K562 (cell line): ENCODE measurements around the gene TIGD7. TPM values are rescaled to one million over a fixed set of nuclear protein-coding genes. Genes with fewer than 3 reads are reported as not detected.

Experiments used
- BRF1 ChIP-seq: IDR thresholded peaks from 3 replicates; pipeline ENCODE4 v1.6.1; 2011; ENCODE audit warnings: borderline replicate concordance, mild to moderate bottlenecking; ENCODE audit not compliant: insufficient read length; ENCODE audit errors: extremely low read depth
- CBFB ChIP-seq: sonication (generic); formaldehyde crosslinking; IDR thresholded peaks from 2 replicates; pipeline ENCODE4 v1.4.0; 2020; ENCODE audit warnings: mild to moderate bottlenecking, missing genetic modification reagents
- CBX1 ChIP-seq: sonication (generic); IDR thresholded peaks from 2 replicates; pipeline ENCODE4 v1.6.1; 2016; ENCODE audit warnings: antibody characterized with exemption, low read depth, mild to moderate bottlenecking
- E2F3 ChIP-seq: fragments of 250-450 bp; sonication (Bioruptor Pico); IDR thresholded peaks from 2 replicates; pipeline ENCODE4 v1.4.0; 2020; ENCODE audit warnings: mild to moderate bottlenecking
- ELK1 ChIP-seq: sonication (generic); formaldehyde crosslinking; IDR thresholded peaks from 2 replicates; pipeline ENCODE4 v1.8.1; 2022; ENCODE audit warnings: missing genetic modification reagents
- FOXM1 ChIP-seq, 2 experiments: fragments of 450-650 bp in 1 of 2; sonication (generic) in 1 of 2; formaldehyde crosslinking in 1 of 2; IDR thresholded peaks; 2 replicates each; pipeline versions ENCODE4 v1.6.1 to v1.9.0; 2017 to 2022; ENCODE audit warnings: low read depth in 2 of 2, mild to moderate bottlenecking in 2 of 2, missing genetic modification reagents in 1 of 2, moderate library complexity in 1 of 2
- GABPA ChIP-seq: fragments of 200-800 bp; sonication (Bioruptor generic); conservative IDR thresholded peaks from 2 replicates; pipeline ENCODE4 v1.6.1; 2016; ENCODE audit warnings: low read depth, missing genetic modification characterization, missing compliant biosample characterization
- GATAD2B ChIP-seq: fragments of 450-650 bp; IDR thresholded peaks from 2 replicates; pipeline ENCODE4 v1.6.1; 2017; ENCODE audit warnings: mild to moderate bottlenecking, borderline replicate concordance
- JUND ChIP-seq, 2 experiments: IDR thresholded peaks; 2 replicates in 1 of 2; 3 replicates in 1 of 2; pipeline ENCODE4 v1.6.1; 2011; ENCODE audit warnings: borderline replicate concordance in 2 of 2, low read depth in 2 of 2, low read length in 2 of 2, improper control_type of control experiment in 1 of 2, missing biosample characterization in 1 of 2, missing genetic modification characterization in 1 of 2, missing genetic modification reagents in 1 of 2
- LARP7 ChIP-seq: fragments of 450-650 bp; IDR thresholded peaks from 2 replicates; pipeline ENCODE4 v1.6.1; 2016
- MYNN ChIP-seq, 2 experiments: sonication (generic); formaldehyde crosslinking in 1 of 2; IDR thresholded peaks; 2 replicates each; pipeline versions ENCODE4 v1.5.0 to v1.6.1; 2016 to 2020; ENCODE audit warnings: antibody characterized with exemption in 1 of 2, missing genetic modification reagents in 1 of 2
- RNF219 ChIP-seq: fragments of 250-450 bp; sonication (Bioruptor Pico); IDR thresholded peaks from 2 replicates; pipeline ENCODE4 v1.5.0; 2022; ENCODE audit warnings: mild to moderate bottlenecking
- SRSF1 ChIP-seq: fragments of 200-400 bp; formaldehyde crosslinking; IDR thresholded peaks from 2 replicates; pipeline ENCODE4 v1.6.1; 2017; ENCODE audit warnings: mild to moderate bottlenecking, low read depth, low read length, moderate library complexity
- YY1 ChIP-seq, 3 experiments: IDR thresholded peaks; 2 replicates each; pipeline ENCODE4 v1.6.1; 2011; ENCODE audit warnings: low read length in 2 of 3, mild to moderate bottlenecking in 2 of 3, moderate library complexity in 2 of 3, borderline replicate concordance in 1 of 3, control low read depth in 1 of 3, low read depth in 1 of 3; ENCODE audit not compliant: insufficient read depth in 3 of 3, insufficient replicate concordance in 2 of 3, control insufficient read depth in 1 of 3, insufficient read length in 1 of 3; ENCODE audit errors: extremely low read depth in 1 of 3
- ZBTB7A ChIP-seq: IDR thresholded peaks from 2 replicates; pipeline ENCODE4 v1.6.1; 2011; ENCODE audit warnings: low read depth, mild to moderate bottlenecking, low read length, moderate library complexity, borderline replicate concordance; ENCODE audit not compliant: control insufficient read depth
- ZFX ChIP-seq: sonication (generic); formaldehyde crosslinking; IDR thresholded peaks from 2 replicates; pipeline ENCODE4 v1.8.0; 2022; ENCODE audit warnings: mild to moderate bottlenecking, missing genetic modification reagents, moderate library complexity
- polyA plus RNA-seq, 8 experiments: library from polyadenylated mRNA; depleted of rRNA in 4 of 8; stranded (reverse) in 5 of 8; unstranded in 3 of 8; fragments of >200 nt; fragmentation: Nextera tagmentation in 2 of 8; fragmentation: Illumina TruSeq in 1 of 8; extraction: Ambion mirVana in 2 of 8; extraction: Trizol in 1 of 8; gene quantifications; 2 replicates each; pipeline versions ENCODE4 v1.2.1 to v1.2.3, GENCODE V29; 2011 to 2014; ENCODE audit warnings: inconsistent platforms in 1 of 8, missing spikeins in 1 of 8
- total RNA-seq, 7 experiments: library from RNA; depleted of rRNA in 6 of 7; stranded (reverse); fragments of >200 nt in 6 of 7; fragmentation: Illumina TruSeq in 2 of 7; extraction: Trizol in 2 of 7; gene quantifications; 2 replicates each; pipeline versions ENCODE4 v1.2.1 to v1.2.3, GENCODE V29; 2011 to 2021; ENCODE audit warnings: low replicate concordance in 1 of 7
- TF ChIP-seq, protein P1 (sequence below): sonication (generic); formaldehyde crosslinking; IDR thresholded peaks from 2 replicates; pipeline ENCODE4 v1.4.0; 2020; ENCODE audit warnings: mild to moderate bottlenecking, missing genetic modification reagents
- TF ChIP-seq, protein P2 (sequence below): fragments of 250-450 bp; sonication (Bioruptor Pico); IDR thresholded peaks from 2 replicates; pipeline ENCODE4 v1.8.0; 2021; ENCODE audit warnings: borderline replicate concordance, mild to moderate bottlenecking, moderate library complexity; ENCODE audit not compliant: poor library complexity, severe bottlenecking

TIGD7 gene
- total and polyA plus RNA-seq, 9 of the 15 experiments (the other 6 are each of a cell fraction or from before 2014, with no cell fraction given) = 0.84 to 10.7 (median 6.7) TPM

GRCh38 chr16:3283543-3284447, 21.4 kb downstream of the TIGD7 start (continued):
- peak; percentile 87 for TF ChIP-seq GABPA
- 0 out of 2 replicates have a peak, but pooled peaks have one; percentile 0 for TF ChIP-seq JUND (IDR thresholded peaks at IDR 0.05; ENCODE audit: borderline replicate concordance, low read depth, low read length)
- no peak for TF ChIP-seq JUND (tag; IDR thresholded peaks at IDR 0.05; ENCODE audit: borderline replicate concordance, low read depth, low read length)
- no peak for TF ChIP-seq CBFB
- TF ChIP-seq ZBTB7A = 0 out of 2 replicates have a peak, but pooled peaks have one; percentile 15
- TF ChIP-seq ZFX (CRISPR knock-in tag) = peak; percentile 86; the same call in 1 of the 2 replicates
- TF ChIP-seq FOXM1 (IDR thresholded peaks at IDR 0.05; ENCODE audit: low read depth) = no peak
- peak; percentile 48; the same call in 1 of the 2 replicates for TF ChIP-seq FOXM1 (CRISPR knock-in tag; IDR thresholded peaks at IDR 0.05; ENCODE audit: low read depth)
- TF ChIP-seq, protein P1, sequence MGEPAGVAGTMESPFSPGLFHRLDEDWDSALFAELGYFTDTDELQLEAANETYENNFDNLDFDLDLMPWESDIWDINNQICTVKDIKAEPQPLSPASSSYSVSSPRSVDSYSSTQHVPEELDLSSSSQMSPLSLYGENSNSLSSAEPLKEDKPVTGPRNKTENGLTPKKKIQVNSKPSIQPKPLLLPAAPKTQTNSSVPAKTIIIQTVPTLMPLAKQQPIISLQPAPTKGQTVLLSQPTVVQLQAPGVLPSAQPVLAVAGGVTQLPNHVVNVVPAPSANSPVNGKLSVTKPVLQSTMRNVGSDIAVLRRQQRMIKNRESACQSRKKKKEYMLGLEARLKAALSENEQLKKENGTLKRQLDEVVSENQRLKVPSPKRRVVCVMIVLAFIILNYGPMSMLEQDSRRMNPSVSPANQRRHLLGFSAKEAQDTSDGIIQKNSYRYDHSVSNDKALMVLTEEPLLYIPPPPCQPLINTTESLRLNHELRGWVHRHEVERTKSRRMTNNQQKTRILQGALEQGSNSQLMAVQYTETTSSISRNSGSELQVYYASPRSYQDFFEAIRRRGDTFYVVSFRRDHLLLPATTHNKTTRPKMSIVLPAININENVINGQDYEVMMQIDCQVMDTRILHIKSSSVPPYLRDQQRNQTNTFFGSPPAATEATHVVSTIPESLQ (CRISPR knock-in tag) = no peak
- no peak for TF ChIP-seq YY1 (IDR thresholded peaks at IDR 0.05; ENCODE audit: borderline replicate concordance in 1 of 3, control insufficient read depth in 1 of 3, extremely low read depth in 1 of 3, insufficient read depth in 3 of 3, insufficient read length in 1 of 3, insufficient replicate concordance in 2 of 3, low read depth in 1 of 3, low read length in 2 of 3)
- no peak for TF ChIP-seq GATAD2B
- TF ChIP-seq MYNN (IDR thresholded peaks at IDR 0.05) = no peak
- no peak for TF ChIP-seq MYNN (CRISPR knock-in tag; IDR thresholded peaks at IDR 0.05)
- TF ChIP-seq CBX1 = no peak
- no peak for TF ChIP-seq LARP7
- TF ChIP-seq E2F3 (CRISPR knock-in tag) = 0 out of 2 replicates have a peak, but pooled peaks have one; percentile 32
- TF ChIP-seq, protein P2, sequence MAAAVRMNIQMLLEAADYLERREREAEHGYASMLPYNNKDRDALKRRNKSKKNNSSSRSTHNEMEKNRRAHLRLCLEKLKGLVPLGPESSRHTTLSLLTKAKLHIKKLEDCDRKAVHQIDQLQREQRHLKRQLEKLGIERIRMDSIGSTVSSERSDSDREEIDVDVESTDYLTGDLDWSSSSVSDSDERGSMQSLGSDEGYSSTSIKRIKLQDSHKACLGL (CRISPR knock-in tag) = peak; percentile 76
- no peak for TF ChIP-seq SRSF1
- no peak for TF ChIP-seq BRF1
- no peak for TF ChIP-seq ELK1 (CRISPR knock-in tag)
- TF ChIP-seq RNF219 (CRISPR knock-in tag) = no peak
